Measurements from ENCODE around the gene SMIM41. TPM values are rescaled to one million over a fixed set of nuclear protein-coding genes. Genes with fewer than 3 reads are reported as not detected.
"Not testable (repeated sequence)": the region's sequence is repeated elsewhere in the genome, so short reads cannot be mapped to it uniquely, and the experiment has no call there.

SMIM41 gene
- polyA plus RNA-seq, 4 donors, result 0.46 to 1.6 (median 0.80) TPM; not detected in 1

DNA sequence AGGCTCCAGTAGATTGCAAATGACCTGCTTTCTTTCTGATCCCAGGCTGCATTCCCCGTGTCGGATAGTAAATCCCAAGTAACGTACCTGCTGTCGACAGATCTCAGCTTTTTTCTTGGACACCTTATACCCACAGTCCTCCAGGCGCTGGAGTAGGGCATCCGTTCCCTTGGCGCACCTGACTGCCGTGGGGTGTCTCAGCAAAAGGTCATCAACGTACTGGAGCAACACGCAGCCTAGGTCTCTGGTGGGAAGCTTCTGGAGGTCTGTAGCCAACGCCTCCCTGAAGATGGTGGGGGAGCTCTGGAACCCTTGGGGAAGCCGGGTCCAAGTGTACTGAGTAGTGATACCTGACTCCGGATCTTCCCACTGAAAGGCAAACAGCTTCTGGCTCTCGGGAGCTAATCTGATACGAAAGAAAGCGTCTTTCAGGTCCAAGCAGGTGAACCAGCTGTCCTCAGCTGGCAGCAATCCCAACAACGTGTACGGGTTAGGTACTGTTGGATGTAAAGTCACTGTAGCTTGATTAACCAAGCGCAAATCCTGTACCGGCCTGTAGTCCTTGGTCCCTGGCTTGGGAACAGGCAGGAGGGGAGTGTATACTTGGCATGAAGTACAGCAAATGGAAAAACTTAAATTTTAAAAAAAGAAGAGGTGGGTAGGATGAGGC lies 38.4 kb downstream of the SMIM41 start:
- FAIRE-seq; H3K4me3 ChIP-seq (ENCODE audit: low read depth in 1 of 3, low read length in 3 of 3); H3K9me3 ChIP-seq (ENCODE audit: control insufficient read depth in 2 of 2, insufficient read depth in 1 of 2, low read depth in 1 of 2, low read length in 1 of 2); H3K27ac ChIP-seq (ENCODE audit: low read depth in 1 of 3, low read length in 2 of 3); H3K36me3 ChIP-seq (ENCODE audit: control insufficient read depth in 3 of 3, insufficient read depth in 2 of 3, low read depth in 1 of 3, low read length in 3 of 3); H3K27me3 ChIP-seq (ENCODE audit: control insufficient read depth in 3 of 3, insufficient read depth in 3 of 3, low read length in 3 of 3): not testable (repeated sequence)
- DNase-seq, result peak in 1 of 2 donors; percentile 44
- peaks cover 0 to 28% (median 6%) of the 10 kb centered on the region in 3 donors for H3K4me1 ChIP-seq (ENCODE audit: control insufficient read depth in 3 of 3, insufficient read depth in 2 of 3, low read depth in 1 of 3, low read length in 2 of 3)
- 36 to 76% (median 51%) methylated on average over 20 of the region's 20 CpGs for WGBS, 3 donors

DNA sequence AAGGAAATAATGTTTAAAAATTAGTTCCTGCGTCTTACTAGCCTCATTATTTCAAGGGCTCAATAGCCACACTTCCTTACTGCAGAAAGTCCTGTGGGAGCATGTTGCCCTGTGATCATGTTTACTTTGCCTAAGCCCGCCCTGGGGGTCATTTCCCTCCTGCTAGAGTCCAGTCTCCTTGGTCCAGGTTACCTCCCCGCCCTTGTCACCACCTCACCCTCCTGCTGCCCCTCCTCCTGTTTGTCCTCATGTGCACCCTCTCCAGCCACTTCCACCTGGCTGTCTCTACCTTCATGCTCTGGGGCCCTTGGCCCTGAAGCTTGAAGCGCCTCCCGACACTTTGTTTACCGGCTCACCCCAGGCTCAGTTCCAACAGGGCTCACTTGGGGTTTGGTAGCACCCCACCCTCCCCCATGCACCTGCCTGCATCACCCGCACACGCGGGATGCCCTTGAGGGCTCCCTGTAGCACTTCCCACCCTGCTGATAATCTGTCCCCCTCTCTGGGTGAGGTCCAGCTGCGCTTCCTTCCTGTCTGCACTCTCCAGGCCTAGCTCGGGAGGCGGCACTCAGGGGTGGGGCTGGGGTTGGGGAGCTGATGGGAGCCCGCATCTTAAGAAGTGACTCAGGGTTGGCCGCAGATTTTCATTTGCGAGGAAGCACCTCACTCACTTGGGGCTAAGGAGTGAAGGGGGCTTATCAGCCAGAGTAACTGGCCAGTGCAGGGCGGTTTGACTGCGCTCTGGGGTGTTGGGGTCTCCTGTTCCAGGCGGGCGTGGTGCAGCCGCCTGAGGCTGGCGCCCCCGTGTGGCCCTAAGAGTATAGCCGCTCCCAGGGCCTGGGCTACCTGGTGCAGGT lies 40.1 kb downstream of the SMIM41 start:
- 6 to 19% (median 8%) methylated on average over 21 to 23 of the region's 23 CpGs for WGBS, 3 donors
- no peaks in the 10 kb centered on the region for H3K36me3 ChIP-seq (ENCODE audit: control insufficient read depth in 3 of 3, insufficient read depth in 2 of 3, low read depth in 1 of 3, low read length in 3 of 3)
- H3K27me3 ChIP-seq (ENCODE audit: control insufficient read depth in 3 of 3, insufficient read depth in 3 of 3, low read length in 3 of 3), result peaks cover 0 to 3% (median 0%) of the 10 kb centered on the region in 3 donors
- H3K4me1 ChIP-seq (ENCODE audit: control insufficient read depth in 3 of 3, insufficient read depth in 2 of 3, low read depth in 1 of 3, low read length in 2 of 3), result peaks cover 0 to 28% (median 6%) of the 10 kb centered on the region in 3 donors
- peak overlapping the region in 1 of 3 donors; percentile 58 for H3K27ac ChIP-seq (ENCODE audit: low read depth in 1 of 3, low read length in 2 of 3)
- DNase-seq (peak; percentile 59 to 82), FAIRE-seq (no peak)
- H3K4me3 ChIP-seq (ENCODE audit: low read depth in 1 of 3, low read length in 3 of 3), result no peak overlapping the region
- no peaks in the 10 kb centered on the region for H3K9me3 ChIP-seq (ENCODE audit: control insufficient read depth in 2 of 2, insufficient read depth in 1 of 2, low read depth in 1 of 2, low read length in 1 of 2)

DNA sequence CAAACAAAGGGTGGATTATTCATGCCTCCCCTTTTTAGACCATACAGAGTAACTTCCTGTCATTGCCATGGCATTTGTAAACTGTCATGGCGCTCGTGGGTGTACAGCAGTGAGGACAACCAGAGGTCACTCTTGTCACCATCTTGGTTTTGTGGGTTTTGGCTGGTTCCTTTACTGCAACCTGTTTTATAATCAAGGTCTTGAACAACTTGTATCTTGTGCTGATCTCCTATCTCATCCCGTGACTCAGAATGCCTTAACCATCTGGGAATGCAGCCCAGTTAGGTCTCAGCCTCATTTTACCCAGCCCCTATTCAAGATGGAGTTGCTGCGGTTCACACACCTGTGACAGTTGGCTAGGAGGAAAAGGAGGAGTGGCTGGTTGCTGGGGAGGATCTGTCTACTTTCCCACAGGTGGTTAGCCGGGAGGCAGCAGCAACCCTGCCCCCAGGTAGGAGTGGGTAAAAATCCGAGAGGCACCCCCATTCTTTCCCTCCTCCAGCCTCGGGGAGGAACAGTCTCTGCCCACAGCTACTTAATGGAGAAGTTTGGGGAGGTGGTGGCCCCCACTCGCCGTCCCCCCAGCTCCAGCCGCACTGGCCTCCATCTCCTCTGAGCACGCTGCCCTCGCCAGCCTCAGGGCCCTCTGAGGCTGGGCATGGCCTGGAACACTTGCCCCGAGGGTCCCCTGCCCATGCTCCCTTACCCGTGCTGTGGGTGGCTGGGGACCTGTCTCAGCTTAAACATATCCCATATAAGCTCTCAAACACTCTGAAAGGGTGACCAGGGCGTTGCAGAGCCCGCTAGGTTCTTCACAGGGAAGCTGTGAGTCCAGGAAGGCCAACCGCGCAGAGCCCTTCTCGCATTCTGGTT lies 41.7 kb downstream of the SMIM41 start:
- DNase-seq, result no peak
- H3K4me3 ChIP-seq (ENCODE audit: low read depth in 1 of 3, low read length in 3 of 3), result no peak overlapping the region
- H3K27ac ChIP-seq (ENCODE audit: low read depth in 1 of 3, low read length in 2 of 3), result peak overlapping the region in 1 of 3 donors; percentile 32
- no peaks in the 10 kb centered on the region for H3K9me3 ChIP-seq (ENCODE audit: control insufficient read depth in 2 of 2, insufficient read depth in 1 of 2, low read depth in 1 of 2, low read length in 1 of 2)
- FAIRE-seq, result no peak
- peaks cover 0 to 23% (median 6%) of the 10 kb centered on the region in 3 donors for H3K4me1 ChIP-seq (ENCODE audit: control insufficient read depth in 3 of 3, insufficient read depth in 2 of 3, low read depth in 1 of 3, low read length in 2 of 3)
- 59 to 70% (median 67%) methylated on average over 19 of the region's 19 CpGs for whole genome bisulfite sequencing, 3 donors
- H3K36me3 ChIP-seq (ENCODE audit: control insufficient read depth in 3 of 3, insufficient read depth in 2 of 3, low read depth in 1 of 3, low read length in 3 of 3), result no peaks in the 10 kb centered on the region
- H3K27me3 ChIP-seq (ENCODE audit: control insufficient read depth in 3 of 3, insufficient read depth in 3 of 3, low read length in 3 of 3), result peaks cover 0 to 3% (median 0%) of the 10 kb centered on the region in 3 donors

DNA sequence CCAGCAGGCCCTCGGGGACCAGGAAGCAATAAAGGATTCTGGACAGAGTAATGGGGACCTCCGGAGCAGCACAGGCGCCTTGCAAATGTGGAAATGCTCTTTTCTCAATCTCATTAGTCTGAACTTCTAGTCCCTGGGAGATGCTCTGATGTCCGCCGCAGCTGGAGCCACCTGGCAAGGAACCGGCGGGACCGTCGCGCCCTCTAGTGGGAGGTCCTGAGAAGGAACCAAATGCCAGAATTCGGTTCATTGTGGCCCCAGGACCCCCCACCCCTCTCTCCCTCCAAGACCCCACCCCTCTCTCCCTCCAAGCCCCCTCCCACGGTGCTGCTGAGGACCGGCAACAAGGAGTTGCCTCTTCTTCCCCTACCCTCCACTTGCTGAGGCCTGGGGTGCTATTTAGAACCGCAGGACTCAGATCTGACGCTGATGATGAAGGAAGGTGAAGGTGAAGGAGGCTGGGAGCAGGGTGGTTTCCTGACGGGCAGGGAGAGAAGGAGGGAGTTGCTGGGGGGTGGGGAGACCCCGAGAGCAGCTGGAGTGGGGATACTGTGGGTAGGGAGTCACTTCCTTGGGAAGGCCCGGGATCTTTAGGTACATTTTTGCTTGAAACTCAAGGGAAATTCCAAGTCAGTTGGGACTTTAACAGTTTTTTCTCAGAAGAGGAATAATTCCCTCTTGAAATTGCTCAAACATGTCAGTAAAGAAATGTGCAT lies 42.5 kb downstream of the SMIM41 start:
- Histone ChIP-seq H3K27me3 (ENCODE audit: control insufficient read depth in 3 of 3, insufficient read depth in 3 of 3, low read length in 3 of 3) (peaks cover 0 to 3% (median 0%) of the 10 kb centered on the region in 3 donors), H3K27ac (ENCODE audit: low read depth in 1 of 3, low read length in 2 of 3) (no peak overlapping the region), H3K4me3 (ENCODE audit: low read depth in 1 of 3, low read length in 3 of 3) (no peak overlapping the region), H3K9me3 (ENCODE audit: control insufficient read depth in 2 of 2, insufficient read depth in 1 of 2, low read depth in 1 of 2, low read length in 1 of 2) (no peaks in the 10 kb centered on the region), H3K36me3 (ENCODE audit: control insufficient read depth in 3 of 3, insufficient read depth in 2 of 3, low read depth in 1 of 3, low read length in 3 of 3) (no peaks in the 10 kb centered on the region), H3K4me1 (ENCODE audit: control insufficient read depth in 3 of 3, insufficient read depth in 2 of 3, low read depth in 1 of 3, low read length in 2 of 3) (peaks cover 0 to 18% (median 6%) of the 10 kb centered on the region in 3 donors)
- DNase-seq (peak; percentile 52 to 73), FAIRE-seq (no peak)
- WGBS, 3 donors, result 13 to 14% (median 14%) methylated on average over 16 to 18 of the region's 18 CpGs

DNA sequence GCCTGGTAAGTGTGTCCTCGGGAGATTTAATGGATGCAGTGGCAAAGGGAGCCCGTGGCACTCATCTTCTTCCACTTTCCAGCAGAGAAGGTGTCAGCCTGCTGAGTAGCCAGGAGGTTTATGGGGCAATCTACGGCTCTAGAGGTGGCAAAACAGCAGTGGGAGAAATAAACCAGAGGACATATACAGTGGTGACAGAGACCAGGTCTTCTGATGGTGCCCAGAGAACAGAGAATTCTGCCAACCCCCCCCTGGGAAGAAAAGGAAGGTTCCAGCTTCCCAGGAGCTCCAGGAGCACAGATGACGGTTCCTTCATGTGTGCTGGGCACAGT lies 43.0 kb downstream of the SMIM41 start:
- peaks cover 0 to 18% (median 6%) of the 10 kb centered on the region in 3 donors for H3K4me1 ChIP-seq (ENCODE audit: control insufficient read depth in 3 of 3, insufficient read depth in 2 of 3, low read depth in 1 of 3, low read length in 2 of 3)
- H3K9me3 ChIP-seq (ENCODE audit: control insufficient read depth in 2 of 2, insufficient read depth in 1 of 2, low read depth in 1 of 2, low read length in 1 of 2), result no peaks in the 10 kb centered on the region
- 54 to 78% (median 65%) methylated on average over 4 of the region's 4 CpGs for WGBS, 3 donors
- FAIRE-seq (no peak), DNase-seq (no peak)
- H3K4me3 ChIP-seq (ENCODE audit: low read depth in 1 of 3, low read length in 3 of 3), result no peak overlapping the region
- H3K36me3 ChIP-seq (ENCODE audit: control insufficient read depth in 3 of 3, insufficient read depth in 2 of 3, low read depth in 1 of 3, low read length in 3 of 3), result no peaks in the 10 kb centered on the region
- H3K27ac ChIP-seq (ENCODE audit: low read depth in 1 of 3, low read length in 2 of 3), result no peak overlapping the region
- peaks cover 0 to 3% (median 0%) of the 10 kb centered on the region in 3 donors for H3K27me3 ChIP-seq (ENCODE audit: control insufficient read depth in 3 of 3, insufficient read depth in 3 of 3, low read length in 3 of 3)

DNA sequence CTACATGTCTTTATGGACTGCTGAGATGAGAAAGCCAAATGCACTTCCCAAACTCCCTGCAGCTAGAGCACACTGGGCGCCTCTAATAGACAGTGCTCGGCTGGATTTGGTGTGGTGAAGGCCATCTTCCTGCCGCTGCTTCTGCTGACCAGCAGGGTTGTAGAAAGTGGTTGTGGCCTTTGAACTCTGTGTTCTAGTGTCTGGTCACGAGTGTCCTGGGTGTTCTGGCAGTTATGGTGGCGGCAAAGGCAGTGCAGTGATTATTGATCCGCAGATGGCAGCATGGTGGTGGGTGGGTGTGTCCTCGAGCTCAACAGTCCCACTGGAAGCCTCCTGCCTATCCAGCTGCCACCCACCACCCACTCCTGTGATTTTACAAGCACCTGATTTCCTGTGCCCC lies 43.4 kb downstream of the SMIM41 start:
- no peak overlapping the region for H3K4me3 ChIP-seq (ENCODE audit: low read depth in 1 of 3, low read length in 3 of 3)
- FAIRE-seq, result no peak
- peaks cover 0 to 18% (median 6%) of the 10 kb centered on the region in 3 donors for H3K4me1 ChIP-seq (ENCODE audit: control insufficient read depth in 3 of 3, insufficient read depth in 2 of 3, low read depth in 1 of 3, low read length in 2 of 3)
- no peaks in the 10 kb centered on the region for H3K9me3 ChIP-seq (ENCODE audit: control insufficient read depth in 2 of 2, insufficient read depth in 1 of 2, low read depth in 1 of 2, low read length in 1 of 2)
- H3K27me3 ChIP-seq (ENCODE audit: control insufficient read depth in 3 of 3, insufficient read depth in 3 of 3, low read length in 3 of 3), result peaks cover 0 to 3% (median 0%) of the 10 kb centered on the region in 3 donors
- H3K27ac ChIP-seq (ENCODE audit: low read depth in 1 of 3, low read length in 2 of 3), result no peak overlapping the region
- no peaks in the 10 kb centered on the region for H3K36me3 ChIP-seq (ENCODE audit: control insufficient read depth in 3 of 3, insufficient read depth in 2 of 3, low read depth in 1 of 3, low read length in 3 of 3)
- WGBS, 3 donors, result 54 to 78% (median 64%) methylated on average over 7 of the region's 7 CpGs
- no peak for DNase-seq

DNA sequence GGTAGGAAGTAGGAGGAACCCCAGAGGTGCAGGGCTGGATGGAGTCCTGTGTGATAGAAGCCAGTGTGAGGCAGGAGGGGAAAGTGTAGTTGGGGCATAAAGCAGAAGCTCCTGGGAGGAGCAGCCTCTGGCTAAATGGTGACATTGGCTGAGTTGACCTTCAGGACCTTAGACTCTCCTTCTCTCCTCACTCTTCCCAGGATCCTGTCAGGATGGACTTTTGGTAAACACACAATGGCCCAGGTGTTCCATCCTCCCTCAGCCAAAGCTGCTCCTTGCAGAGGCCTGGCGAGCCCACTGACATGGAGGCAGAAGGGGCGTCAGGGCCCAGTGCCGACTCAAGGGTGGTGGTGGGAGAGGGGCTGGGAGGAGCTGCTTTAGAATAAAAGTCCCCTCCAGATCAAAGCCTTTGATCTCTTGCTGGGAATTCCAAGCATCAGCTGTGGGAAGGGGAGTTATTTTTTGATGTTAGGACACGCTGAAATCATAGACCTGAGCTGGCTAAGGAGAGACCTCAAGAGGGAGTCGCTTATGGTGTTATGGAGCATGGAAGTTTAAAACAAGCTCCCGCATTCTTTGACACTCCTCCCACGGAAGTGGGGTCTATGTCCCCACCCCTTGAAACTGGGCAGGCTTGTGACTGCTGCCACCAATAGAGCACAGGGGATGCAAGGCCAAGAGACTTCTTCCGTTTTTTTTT lies 44.1 kb downstream of the SMIM41 start:
- H3K27ac ChIP-seq (ENCODE audit: low read depth in 1 of 3, low read length in 2 of 3), result no peak overlapping the region
- peaks cover 0 to 15% (median 6%) of the 10 kb centered on the region in 3 donors for H3K4me1 ChIP-seq (ENCODE audit: control insufficient read depth in 3 of 3, insufficient read depth in 2 of 3, low read depth in 1 of 3, low read length in 2 of 3)
- DNase-seq (no peak), FAIRE-seq (no peak)
- H3K4me3 ChIP-seq (ENCODE audit: low read depth in 1 of 3, low read length in 3 of 3), result no peak overlapping the region
- peaks cover 0 to 3% (median 0%) of the 10 kb centered on the region in 3 donors for H3K27me3 ChIP-seq (ENCODE audit: control insufficient read depth in 3 of 3, insufficient read depth in 3 of 3, low read length in 3 of 3)
- H3K36me3 ChIP-seq (ENCODE audit: control insufficient read depth in 3 of 3, insufficient read depth in 2 of 3, low read depth in 1 of 3, low read length in 3 of 3), result no peaks in the 10 kb centered on the region
- H3K9me3 ChIP-seq (ENCODE audit: control insufficient read depth in 2 of 2, insufficient read depth in 1 of 2, low read depth in 1 of 2, low read length in 1 of 2), result no peaks in the 10 kb centered on the region
- 62 to 79% (median 71%) methylated on average over 8 of the region's 8 CpGs for WGBS, 3 donors
